OCI-LY7 (cell line): ENCODE data around the gene APBB1.

Experiments
- CTCF ChIP-seq: fragments of 200-600 bp; sonication (generic); conservative IDR thresholded peaks from 2 replicates; pipeline ENCODE4 v1.5.1; 2014; ENCODE audit warnings: mild to moderate bottlenecking, antibody characterized with exemption, low read length, moderate library complexity, mixed read lengths
- EZH2phosphoT487 ChIP-seq: fragments of 200-600 bp; sonication (generic); IDR thresholded peaks from 2 replicates; pipeline ENCODE4 v1.6.1; 2018; ENCODE audit warnings: low read depth, borderline replicate concordance, mild to moderate bottlenecking, mixed run types, antibody characterized with exemption, low read length, moderate library complexity, mixed read lengths

- TF ChIP-seq CTCF = no peak
- TF ChIP-seq EZH2phosphoT487 = no peak
Observed at GRCh38 chr11:6456361-6457073, 37.6 kb upstream of the APBB1 start.
